H1 (cell line): ENCODE data around the gene ZBTB45. TPM values are rescaled to one million over a fixed set of nuclear protein-coding genes. Genes with fewer than 3 reads are reported as not detected.

Experiments
- RXRA ChIP-seq: IDR thresholded peaks from 2 replicates; pipeline ENCODE4 v1.6.1; 2011; ENCODE audit warnings: low read depth, mild to moderate bottlenecking, low read length, moderate library complexity; ENCODE audit not compliant: insufficient read depth
- polyA plus RNA-seq, 7 experiments: library from polyadenylated mRNA; depleted of rRNA in 3 of 7; stranded (reverse) in 5 of 7; unstranded in 2 of 7; fragments of >200 nt in 5 of 7; fragments of 200-250 nt in 2 of 7; gene quantifications; 1 replicate in 5 of 7; 2 replicates in 1 of 7; 4 replicates in 1 of 7; pipeline versions ENCODE4 v1.2.1 to v1.2.3, GENCODE V29; 2011 to 2013; ENCODE audit warnings: missing spikeins in 2 of 7, mixed read lengths in 2 of 7
- total RNA-seq: library from RNA; stranded (reverse); fragmentation: NEBNext Ultra II Directional; extraction: Animal tissue kit (Norgen Biotek cat#: 25700); gene quantifications from 2 replicates; pipeline ENCODE4 v1.2.1, GENCODE V29; 2021
- TF ChIP-seq, protein P1 (sequence below): fragments of 300-600 bp; sonication (generic); IDR thresholded peaks from 2 replicates; pipeline ENCODE4 v1.7.1; 2012; ENCODE audit warnings: low read length, moderate library complexity, mild to moderate bottlenecking, inconsistent platforms; ENCODE audit not compliant: insufficient replicate concordance

ZBTB45 gene
- total and polyA plus RNA-seq, 2 of the 8 experiments (the other 6 are each of a cell fraction or from before 2014, with no cell fraction given): 16.9 to 17.2 TPM

DNA sequence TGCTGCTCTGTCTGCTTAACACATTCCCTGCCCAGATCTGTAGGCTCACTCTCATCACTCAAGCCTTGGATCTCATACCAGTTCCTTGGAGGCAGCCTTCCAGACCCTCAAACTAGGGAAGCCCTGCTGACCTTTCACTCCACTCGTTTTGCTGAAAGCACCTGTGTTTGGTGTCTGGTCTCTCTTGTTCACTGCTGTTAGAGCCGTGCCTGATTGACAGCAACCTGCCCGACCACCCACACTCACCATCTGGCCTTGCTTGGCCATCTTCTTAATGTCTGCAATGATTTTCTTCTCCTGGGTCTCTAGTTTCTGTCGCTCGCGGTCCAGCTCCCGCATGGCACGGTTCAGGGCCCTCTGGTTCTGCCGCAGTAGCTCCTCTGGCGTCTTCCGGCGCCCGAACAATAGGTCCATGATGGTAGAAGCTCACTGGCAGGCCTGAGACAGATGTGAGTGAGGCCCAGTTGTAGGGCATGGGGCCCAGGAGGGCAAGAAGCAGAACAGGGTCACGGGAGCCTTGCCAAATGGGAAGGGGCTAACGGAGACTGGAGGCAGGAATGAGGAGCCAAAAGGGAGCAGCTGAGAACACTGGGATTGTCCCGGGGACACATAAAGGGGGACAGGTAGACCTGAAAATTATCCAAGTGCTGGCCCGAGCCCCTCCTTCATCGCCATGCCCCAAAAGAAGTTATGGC is 34.3 kb upstream of the ZBTB45 start (continued):
- TF ChIP-seq, protein P1, sequence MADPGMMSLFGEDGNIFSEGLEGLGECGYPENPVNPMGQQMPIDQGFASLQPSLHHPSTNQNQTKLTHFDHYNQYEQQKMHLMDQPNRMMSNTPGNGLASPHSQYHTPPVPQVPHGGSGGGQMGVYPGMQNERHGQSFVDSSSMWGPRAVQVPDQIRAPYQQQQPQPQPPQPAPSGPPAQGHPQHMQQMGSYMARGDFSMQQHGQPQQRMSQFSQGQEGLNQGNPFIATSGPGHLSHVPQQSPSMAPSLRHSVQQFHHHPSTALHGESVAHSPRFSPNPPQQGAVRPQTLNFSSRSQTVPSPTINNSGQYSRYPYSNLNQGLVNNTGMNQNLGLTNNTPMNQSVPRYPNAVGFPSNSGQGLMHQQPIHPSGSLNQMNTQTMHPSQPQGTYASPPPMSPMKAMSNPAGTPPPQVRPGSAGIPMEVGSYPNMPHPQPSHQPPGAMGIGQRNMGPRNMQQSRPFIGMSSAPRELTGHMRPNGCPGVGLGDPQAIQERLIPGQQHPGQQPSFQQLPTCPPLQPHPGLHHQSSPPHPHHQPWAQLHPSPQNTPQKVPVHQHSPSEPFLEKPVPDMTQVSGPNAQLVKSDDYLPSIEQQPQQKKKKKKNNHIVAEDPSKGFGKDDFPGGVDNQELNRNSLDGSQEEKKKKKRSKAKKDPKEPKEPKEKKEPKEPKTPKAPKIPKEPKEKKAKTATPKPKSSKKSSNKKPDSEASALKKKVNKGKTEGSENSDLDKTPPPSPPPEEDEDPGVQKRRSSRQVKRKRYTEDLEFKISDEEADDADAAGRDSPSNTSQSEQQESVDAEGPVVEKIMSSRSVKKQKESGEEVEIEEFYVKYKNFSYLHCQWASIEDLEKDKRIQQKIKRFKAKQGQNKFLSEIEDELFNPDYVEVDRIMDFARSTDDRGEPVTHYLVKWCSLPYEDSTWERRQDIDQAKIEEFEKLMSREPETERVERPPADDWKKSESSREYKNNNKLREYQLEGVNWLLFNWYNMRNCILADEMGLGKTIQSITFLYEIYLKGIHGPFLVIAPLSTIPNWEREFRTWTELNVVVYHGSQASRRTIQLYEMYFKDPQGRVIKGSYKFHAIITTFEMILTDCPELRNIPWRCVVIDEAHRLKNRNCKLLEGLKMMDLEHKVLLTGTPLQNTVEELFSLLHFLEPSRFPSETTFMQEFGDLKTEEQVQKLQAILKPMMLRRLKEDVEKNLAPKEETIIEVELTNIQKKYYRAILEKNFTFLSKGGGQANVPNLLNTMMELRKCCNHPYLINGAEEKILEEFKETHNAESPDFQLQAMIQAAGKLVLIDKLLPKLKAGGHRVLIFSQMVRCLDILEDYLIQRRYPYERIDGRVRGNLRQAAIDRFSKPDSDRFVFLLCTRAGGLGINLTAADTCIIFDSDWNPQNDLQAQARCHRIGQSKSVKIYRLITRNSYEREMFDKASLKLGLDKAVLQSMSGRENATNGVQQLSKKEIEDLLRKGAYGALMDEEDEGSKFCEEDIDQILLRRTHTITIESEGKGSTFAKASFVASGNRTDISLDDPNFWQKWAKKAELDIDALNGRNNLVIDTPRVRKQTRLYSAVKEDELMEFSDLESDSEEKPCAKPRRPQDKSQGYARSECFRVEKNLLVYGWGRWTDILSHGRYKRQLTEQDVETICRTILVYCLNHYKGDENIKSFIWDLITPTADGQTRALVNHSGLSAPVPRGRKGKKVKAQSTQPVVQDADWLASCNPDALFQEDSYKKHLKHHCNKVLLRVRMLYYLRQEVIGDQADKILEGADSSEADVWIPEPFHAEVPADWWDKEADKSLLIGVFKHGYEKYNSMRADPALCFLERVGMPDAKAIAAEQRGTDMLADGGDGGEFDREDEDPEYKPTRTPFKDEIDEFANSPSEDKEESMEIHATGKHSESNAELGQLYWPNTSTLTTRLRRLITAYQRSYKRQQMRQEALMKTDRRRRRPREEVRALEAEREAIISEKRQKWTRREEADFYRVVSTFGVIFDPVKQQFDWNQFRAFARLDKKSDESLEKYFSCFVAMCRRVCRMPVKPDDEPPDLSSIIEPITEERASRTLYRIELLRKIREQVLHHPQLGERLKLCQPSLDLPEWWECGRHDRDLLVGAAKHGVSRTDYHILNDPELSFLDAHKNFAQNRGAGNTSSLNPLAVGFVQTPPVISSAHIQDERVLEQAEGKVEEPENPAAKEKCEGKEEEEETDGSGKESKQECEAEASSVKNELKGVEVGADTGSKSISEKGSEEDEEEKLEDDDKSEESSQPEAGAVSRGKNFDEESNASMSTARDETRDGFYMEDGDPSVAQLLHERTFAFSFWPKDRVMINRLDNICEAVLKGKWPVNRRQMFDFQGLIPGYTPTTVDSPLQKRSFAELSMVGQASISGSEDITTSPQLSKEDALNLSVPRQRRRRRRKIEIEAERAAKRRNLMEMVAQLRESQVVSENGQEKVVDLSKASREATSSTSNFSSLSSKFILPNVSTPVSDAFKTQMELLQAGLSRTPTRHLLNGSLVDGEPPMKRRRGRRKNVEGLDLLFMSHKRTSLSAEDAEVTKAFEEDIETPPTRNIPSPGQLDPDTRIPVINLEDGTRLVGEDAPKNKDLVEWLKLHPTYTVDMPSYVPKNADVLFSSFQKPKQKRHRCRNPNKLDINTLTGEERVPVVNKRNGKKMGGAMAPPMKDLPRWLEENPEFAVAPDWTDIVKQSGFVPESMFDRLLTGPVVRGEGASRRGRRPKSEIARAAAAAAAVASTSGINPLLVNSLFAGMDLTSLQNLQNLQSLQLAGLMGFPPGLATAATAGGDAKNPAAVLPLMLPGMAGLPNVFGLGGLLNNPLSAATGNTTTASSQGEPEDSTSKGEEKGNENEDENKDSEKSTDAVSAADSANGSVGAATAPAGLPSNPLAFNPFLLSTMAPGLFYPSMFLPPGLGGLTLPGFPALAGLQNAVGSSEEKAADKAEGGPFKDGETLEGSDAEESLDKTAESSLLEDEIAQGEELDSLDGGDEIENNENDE: no peak
- no peak for TF ChIP-seq RXRA
